SU-DHL-6 (cell line): ENCODE measurements around the gene C2CD3.

ENCODE experiments used
- EZH2phosphoT487 ChIP-seq: fragments of 200-600 bp; sonication (generic), shearing (Covaris generic); conservative IDR thresholded peaks from 2 replicates; pipeline ENCODE4 v1.6.1; 2018; ENCODE audit warnings: mild to moderate bottlenecking, antibody characterized with exemption, low read length, moderate library complexity, mixed read lengths
- TF ChIP-seq, protein P1 (sequence below): fragments of 200-600 bp; sonication (generic); IDR thresholded peaks from one replicate; pipeline ENCODE4 v1.5.1; 2017; ENCODE audit warnings: antibody characterized with exemption, mild to moderate bottlenecking, low read length, moderate library complexity; ENCODE audit not compliant: insufficient read depth, poor library complexity, severe bottlenecking

DNA sequence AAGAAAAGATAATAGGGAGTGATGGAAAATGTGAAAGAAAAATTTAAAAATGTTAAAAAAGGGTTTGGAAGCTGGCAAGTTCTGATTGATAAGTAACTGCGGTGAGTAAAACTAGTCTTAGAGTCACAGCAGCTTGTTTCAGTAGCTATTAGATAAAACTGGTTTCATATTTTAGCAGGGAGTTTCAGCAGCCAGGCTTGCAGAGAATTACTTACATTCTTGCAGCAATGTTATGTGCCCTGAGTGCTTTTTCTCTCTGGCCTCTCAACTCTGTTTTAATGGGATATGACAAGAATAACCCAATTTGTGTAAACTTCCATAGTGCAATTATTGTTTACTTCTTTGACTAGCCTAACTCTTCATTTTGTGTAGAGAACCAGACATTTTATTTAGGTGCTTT lies 33.9 kb upstream of the C2CD3 start:
- TF ChIP-seq, protein P1, sequence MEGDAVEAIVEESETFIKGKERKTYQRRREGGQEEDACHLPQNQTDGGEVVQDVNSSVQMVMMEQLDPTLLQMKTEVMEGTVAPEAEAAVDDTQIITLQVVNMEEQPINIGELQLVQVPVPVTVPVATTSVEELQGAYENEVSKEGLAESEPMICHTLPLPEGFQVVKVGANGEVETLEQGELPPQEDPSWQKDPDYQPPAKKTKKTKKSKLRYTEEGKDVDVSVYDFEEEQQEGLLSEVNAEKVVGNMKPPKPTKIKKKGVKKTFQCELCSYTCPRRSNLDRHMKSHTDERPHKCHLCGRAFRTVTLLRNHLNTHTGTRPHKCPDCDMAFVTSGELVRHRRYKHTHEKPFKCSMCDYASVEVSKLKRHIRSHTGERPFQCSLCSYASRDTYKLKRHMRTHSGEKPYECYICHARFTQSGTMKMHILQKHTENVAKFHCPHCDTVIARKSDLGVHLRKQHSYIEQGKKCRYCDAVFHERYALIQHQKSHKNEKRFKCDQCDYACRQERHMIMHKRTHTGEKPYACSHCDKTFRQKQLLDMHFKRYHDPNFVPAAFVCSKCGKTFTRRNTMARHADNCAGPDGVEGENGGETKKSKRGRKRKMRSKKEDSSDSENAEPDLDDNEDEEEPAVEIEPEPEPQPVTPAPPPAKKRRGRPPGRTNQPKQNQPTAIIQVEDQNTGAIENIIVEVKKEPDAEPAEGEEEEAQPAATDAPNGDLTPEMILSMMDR, result no peak
- no peak for TF ChIP-seq EZH2phosphoT487
